K562 (cell line): ENCODE measurements around the gene CDAN1. TPM values are rescaled to one million over a fixed set of nuclear protein-coding genes. Genes with fewer than 3 reads are reported as not detected.
A peak's percentile ranks its signal among the peaks of the same experiment; 100 is the strongest.

ENCODE experiments used
- ARID1B ChIP-seq: fragments of 450-650 bp; IDR thresholded peaks from 2 replicates; pipeline ENCODE4 v1.6.1; 2016; ENCODE audit warnings: antibody characterized with exemption, mild to moderate bottlenecking, inconsistent platforms
- ARID2 ChIP-seq: fragments of 450-650 bp; IDR thresholded peaks from 2 replicates; pipeline ENCODE4 v1.6.1; 2017; ENCODE audit warnings: antibody characterized with exemption, mild to moderate bottlenecking
- CBX1 ChIP-seq: sonication (generic); IDR thresholded peaks from 2 replicates; pipeline ENCODE4 v1.6.1; 2016; ENCODE audit warnings: antibody characterized with exemption, low read depth, mild to moderate bottlenecking
- CHD1 ChIP-seq: fragments of 200-600 bp; sonication (generic); IDR thresholded peaks from one replicate; pipeline ENCODE4 v1.6.1; 2012; ENCODE audit warnings: mild to moderate bottlenecking, moderate library complexity, low read length, inconsistent platforms
- DPF2 ChIP-seq: fragments of 450-650 bp; IDR thresholded peaks from 2 replicates; pipeline ENCODE4 v1.6.1; 2016
- E2F3 ChIP-seq: fragments of 250-450 bp; sonication (Bioruptor Pico); IDR thresholded peaks from 2 replicates; pipeline ENCODE4 v1.4.0; 2020; ENCODE audit warnings: mild to moderate bottlenecking
- EGR1 ChIP-seq: fragments of 450-650 bp; conservative IDR thresholded peaks from 2 replicates; pipeline ENCODE4 v1.6.1; 2017; ENCODE audit warnings: mild to moderate bottlenecking
- EHMT2 ChIP-seq: fragments of 450-650 bp; IDR thresholded peaks from 2 replicates; pipeline ENCODE4 v1.6.1; 2018; ENCODE audit warnings: antibody characterized with exemption
- GTF2F1 ChIP-seq: IDR thresholded peaks from 2 replicates; pipeline ENCODE4 v1.6.1; 2011; ENCODE audit warnings: low read depth, low read length, improper control_type of control experiment
- HDAC2 ChIP-seq: fragments of 450-650 bp; IDR thresholded peaks from 2 replicates; pipeline ENCODE4 v1.6.1; 2016; ENCODE audit warnings: mild to moderate bottlenecking
- ILF3 ChIP-seq: fragments of 450-650 bp; IDR thresholded peaks from 2 replicates; pipeline ENCODE4 v1.6.1; 2018; ENCODE audit warnings: antibody characterized with exemption, mild to moderate bottlenecking, moderate library complexity, borderline replicate concordance
- KDM1A ChIP-seq, 2 experiments: fragments of 450-650 bp; IDR thresholded peaks; 2 replicates each; pipeline ENCODE4 v1.6.1; 2016; ENCODE audit warnings: mild to moderate bottlenecking in 2 of 2
- LARP7 ChIP-seq: fragments of 450-650 bp; IDR thresholded peaks from 2 replicates; pipeline ENCODE4 v1.6.1; 2016
- MCM7 ChIP-seq, 2 experiments: fragments of 450-650 bp; IDR thresholded peaks; 2 replicates each; pipeline ENCODE4 v1.6.1; 2016 to 2018
- PHF20 ChIP-seq: fragments of 450-650 bp; IDR thresholded peaks from 2 replicates; pipeline ENCODE4 v1.6.1; 2018; ENCODE audit not compliant: partially characterized antibody
- PPARD ChIP-seq: fragments of 250-450 bp; sonication (Bioruptor Pico); IDR thresholded peaks from 2 replicates; pipeline ENCODE4 v1.8.0; 2022; ENCODE audit warnings: inconsistent platforms, mild to moderate bottlenecking, moderate library complexity
- RCOR1 ChIP-seq, 2 experiments: IDR thresholded peaks; 2 replicates each; pipeline ENCODE4 v1.6.1; 2012; ENCODE audit warnings: low read depth in 2 of 2, low read length in 2 of 2, borderline replicate concordance in 1 of 2, improper control_type of control experiment in 1 of 2
- SAP30 ChIP-seq: fragments of 200-600 bp; sonication (generic); IDR thresholded peaks from 2 replicates; pipeline ENCODE4 v1.6.1; 2012; ENCODE audit warnings: borderline replicate concordance, low read depth, mild to moderate bottlenecking, moderate library complexity, low read length, control low read depth, inconsistent platforms; ENCODE audit not compliant: insufficient read depth, poor library complexity, severe bottlenecking
- SNIP1 ChIP-seq: fragments of 450-650 bp; IDR thresholded peaks from 2 replicates; pipeline ENCODE4 v1.7.1; 2017; ENCODE audit warnings: low read depth, mild to moderate bottlenecking
- STAG1 ChIP-seq: sonication (generic); formaldehyde crosslinking; IDR thresholded peaks from 2 replicates; pipeline ENCODE4 v1.5.0; 2020; ENCODE audit warnings: missing genetic modification reagents, borderline replicate concordance
- ZNF282 ChIP-seq: sonication (generic); formaldehyde crosslinking; IDR thresholded peaks from 2 replicates; pipeline ENCODE4 v1.8.1; 2023; ENCODE audit warnings: missing genetic modification reagents
- polyA plus RNA-seq, 8 experiments: library from polyadenylated mRNA; depleted of rRNA in 4 of 8; stranded (reverse) in 5 of 8; unstranded in 3 of 8; fragments of >200 nt; fragmentation: Nextera tagmentation in 2 of 8; fragmentation: Illumina TruSeq in 1 of 8; extraction: Ambion mirVana in 2 of 8; extraction: Trizol in 1 of 8; gene quantifications; 2 replicates each; pipeline versions ENCODE4 v1.2.1 to v1.2.3, GENCODE V29; 2011 to 2014; ENCODE audit warnings: inconsistent platforms in 1 of 8, missing spikeins in 1 of 8
- total RNA-seq, 7 experiments: library from RNA; depleted of rRNA in 6 of 7; stranded (reverse); fragments of >200 nt in 6 of 7; fragmentation: Illumina TruSeq in 2 of 7; extraction: Trizol in 2 of 7; gene quantifications; 2 replicates each; pipeline versions ENCODE4 v1.2.1 to v1.2.3, GENCODE V29; 2011 to 2021; ENCODE audit warnings: low replicate concordance in 1 of 7
- TF ChIP-seq, protein P1 (sequence below): fragments of 450-650 bp; IDR thresholded peaks from 2 replicates; pipeline ENCODE4 v1.6.1; 2016; ENCODE audit warnings: mild to moderate bottlenecking
- TF ChIP-seq, protein P2 (sequence below): fragments of 450-650 bp; IDR thresholded peaks from 2 replicates; pipeline ENCODE4 v1.6.1; 2017; ENCODE audit warnings: antibody characterized with exemption, mild to moderate bottlenecking

CDAN1 gene
- total and polyA plus RNA-seq, 9 of the 15 experiments (the other 6 are each of a cell fraction or from before 2014, with no cell fraction given) = 1.6 to 34.4 (median 13.8) TPM

DNA sequence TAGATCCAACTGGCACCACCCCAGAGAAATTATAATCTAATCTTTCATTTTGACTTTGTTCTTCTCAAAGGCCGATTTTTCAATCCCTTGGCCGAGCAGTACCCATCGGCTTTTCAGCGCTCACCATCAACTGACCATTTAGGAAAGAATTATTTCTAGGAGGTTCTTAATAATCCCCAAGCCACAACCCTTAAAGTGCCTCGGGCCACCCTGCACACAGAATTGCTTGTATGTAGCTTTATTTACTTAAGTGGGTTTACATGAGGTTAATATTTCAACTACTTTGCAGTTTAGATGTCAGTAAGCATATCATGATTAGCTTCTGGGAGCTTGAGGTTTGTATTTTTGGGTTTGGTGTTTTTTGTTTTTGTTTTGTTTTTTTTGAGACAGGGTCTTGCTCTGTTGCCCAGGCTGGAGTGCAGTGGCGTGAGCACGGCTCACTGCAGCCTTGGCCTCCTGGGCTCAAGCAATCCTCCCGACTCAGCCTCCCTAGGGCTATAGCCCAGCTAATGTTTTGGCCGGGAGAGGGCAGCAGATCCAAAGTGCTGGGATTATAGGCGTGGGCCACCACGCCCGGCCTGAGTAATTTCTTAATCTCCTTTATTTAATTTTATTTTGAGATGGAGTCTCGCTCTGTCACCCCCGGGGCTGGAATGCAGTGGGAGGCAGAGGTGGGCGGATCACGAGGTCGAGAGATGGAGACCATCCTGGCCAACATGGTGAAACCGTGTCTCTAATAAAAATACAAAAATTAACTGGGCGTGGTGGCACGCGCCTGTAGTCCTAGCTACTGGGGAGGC, 801 bp upstream of the CDAN1 start (continued):
- TF ChIP-seq, protein P1, sequence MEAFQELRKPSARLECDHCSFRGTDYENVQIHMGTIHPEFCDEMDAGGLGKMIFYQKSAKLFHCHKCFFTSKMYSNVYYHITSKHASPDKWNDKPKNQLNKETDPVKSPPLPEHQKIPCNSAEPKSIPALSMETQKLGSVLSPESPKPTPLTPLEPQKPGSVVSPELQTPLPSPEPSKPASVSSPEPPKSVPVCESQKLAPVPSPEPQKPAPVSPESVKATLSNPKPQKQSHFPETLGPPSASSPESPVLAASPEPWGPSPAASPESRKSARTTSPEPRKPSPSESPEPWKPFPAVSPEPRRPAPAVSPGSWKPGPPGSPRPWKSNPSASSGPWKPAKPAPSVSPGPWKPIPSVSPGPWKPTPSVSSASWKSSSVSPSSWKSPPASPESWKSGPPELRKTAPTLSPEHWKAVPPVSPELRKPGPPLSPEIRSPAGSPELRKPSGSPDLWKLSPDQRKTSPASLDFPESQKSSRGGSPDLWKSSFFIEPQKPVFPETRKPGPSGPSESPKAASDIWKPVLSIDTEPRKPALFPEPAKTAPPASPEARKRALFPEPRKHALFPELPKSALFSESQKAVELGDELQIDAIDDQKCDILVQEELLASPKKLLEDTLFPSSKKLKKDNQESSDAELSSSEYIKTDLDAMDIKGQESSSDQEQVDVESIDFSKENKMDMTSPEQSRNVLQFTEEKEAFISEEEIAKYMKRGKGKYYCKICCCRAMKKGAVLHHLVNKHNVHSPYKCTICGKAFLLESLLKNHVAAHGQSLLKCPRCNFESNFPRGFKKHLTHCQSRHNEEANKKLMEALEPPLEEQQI = peak; percentile 89; the same call in 1 of the 2 replicates
- TF ChIP-seq, protein P2, sequence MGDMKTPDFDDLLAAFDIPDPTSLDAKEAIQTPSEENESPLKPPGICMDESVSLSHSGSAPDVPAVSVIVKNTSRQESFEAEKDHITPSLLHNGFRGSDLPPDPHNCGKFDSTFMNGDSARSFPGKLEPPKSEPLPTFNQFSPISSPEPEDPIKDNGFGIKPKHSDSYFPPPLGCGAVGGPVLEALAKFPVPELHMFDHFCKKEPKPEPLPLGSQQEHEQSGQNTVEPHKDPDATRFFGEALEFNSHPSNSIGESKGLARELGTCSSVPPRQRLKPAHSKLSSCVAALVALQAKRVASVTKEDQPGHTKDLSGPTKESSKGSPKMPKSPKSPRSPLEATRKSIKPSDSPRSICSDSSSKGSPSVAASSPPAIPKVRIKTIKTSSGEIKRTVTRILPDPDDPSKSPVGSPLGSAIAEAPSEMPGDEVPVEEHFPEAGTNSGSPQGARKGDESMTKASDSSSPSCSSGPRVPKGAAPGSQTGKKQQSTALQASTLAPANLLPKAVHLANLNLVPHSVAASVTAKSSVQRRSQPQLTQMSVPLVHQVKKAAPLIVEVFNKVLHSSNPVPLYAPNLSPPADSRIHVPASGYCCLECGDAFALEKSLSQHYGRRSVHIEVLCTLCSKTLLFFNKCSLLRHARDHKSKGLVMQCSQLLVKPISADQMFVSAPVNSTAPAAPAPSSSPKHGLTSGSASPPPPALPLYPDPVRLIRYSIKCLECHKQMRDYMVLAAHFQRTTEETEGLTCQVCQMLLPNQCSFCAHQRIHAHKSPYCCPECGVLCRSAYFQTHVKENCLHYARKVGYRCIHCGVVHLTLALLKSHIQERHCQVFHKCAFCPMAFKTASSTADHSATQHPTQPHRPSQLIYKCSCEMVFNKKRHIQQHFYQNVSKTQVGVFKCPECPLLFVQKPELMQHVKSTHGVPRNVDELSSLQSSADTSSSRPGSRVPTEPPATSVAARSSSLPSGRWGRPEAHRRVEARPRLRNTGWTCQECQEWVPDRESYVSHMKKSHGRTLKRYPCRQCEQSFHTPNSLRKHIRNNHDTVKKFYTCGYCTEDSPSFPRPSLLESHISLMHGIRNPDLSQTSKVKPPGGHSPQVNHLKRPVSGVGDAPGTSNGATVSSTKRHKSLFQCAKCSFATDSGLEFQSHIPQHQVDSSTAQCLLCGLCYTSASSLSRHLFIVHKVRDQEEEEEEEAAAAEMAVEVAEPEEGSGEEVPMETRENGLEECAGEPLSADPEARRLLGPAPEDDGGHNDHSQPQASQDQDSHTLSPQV = no peak
- TF ChIP-seq STAG1 (CRISPR knock-in tag) (peak; percentile 55; the same call in 1 of the 2 replicates), ARID2 (peak; percentile 39; the same call in 1 of the 2 replicates), KDM1A (IDR thresholded peaks at IDR 0.05) (peak; percentile 60 to 79), GTF2F1 (no peak), CBX1 (peak; percentile 59; the same call in 1 of the 2 replicates), SAP30 (no peak), CHD1 (no peak), EGR1 (peak; percentile 50; the same call in 1 of the 2 replicates), RCOR1 (IDR thresholded peaks at IDR 0.05; ENCODE audit: borderline replicate concordance in 1 of 2, low read depth in 2 of 2, low read length in 2 of 2) (peak in 1 of 2 experiments; percentile 59; a peak in 1 of 4 replicates), E2F3 (CRISPR knock-in tag) (no peak), ILF3 (no peak), HDAC2 (peak; percentile 17; the same call in 1 of the 2 replicates), EHMT2 (peak; percentile 32; the same call in 1 of the 2 replicates), SNIP1 (0 out of 2 replicates have a peak, but pooled peaks have one; percentile 30), LARP7 (0 out of 2 replicates have a peak, but pooled peaks have one; percentile 71), MCM7 (IDR thresholded peaks at IDR 0.05) (no peak), ARID1B (0 out of 2 replicates have a peak, but pooled peaks have one; percentile 12), DPF2 (0 out of 2 replicates have a peak, but pooled peaks have one; percentile 17), ZNF282 (CRISPR knock-in tag) (no peak), PHF20 (peak; percentile 32), PPARD (CRISPR knock-in tag) (no peak)
